GM04503 (cell line): Measurements from ENCODE around the gene CBR1.
"Not testable (repeated sequence)": the region's sequence is repeated elsewhere in the genome, so short reads cannot be mapped to it uniquely, and the experiment has no call there.

Experiments
- DNase-seq: peaks from one replicate; pipeline ENCODE4 v3.0.0-alpha.2; 2012; ENCODE audit warnings: low read depth

Gene CBR1

GRCh38 chr21:36048357-36048756, 21.5 kb upstream of the CBR1 start:
- DNase-seq, result no peak

GRCh38 chr21:36052860-36053714, 16.7 kb upstream of the CBR1 start:
- DNase-seq, result no peak

- no peak for DNase-seq
Measured at GRCh38 chr21:36053715-36054062, 16.1 kb upstream of the CBR1 start.

- DNase-seq, result no peak
Measured at GRCh38 chr21:36055551-36055950, 14.3 kb upstream of the CBR1 start.

- DNase-seq, result no peak
Measured at GRCh38 chr21:36059823-36060158, 10.0 kb upstream of the CBR1 start.

- DNase-seq, result peak; percentile 74
Measured at GRCh38 chr21:36060159-36060921, 9.5 kb upstream of the CBR1 start, which contains the start of gene SETD4. Gene SETD4, minus strand, starts transcription at chr21:36060526. Its CDS starts 1,638 bp downstream, at chr21:36058888.

- no peak for DNase-seq
Measured at GRCh38 chr21:36061445-36061844, 8.4 kb upstream of the CBR1 start.

- DNase-seq, result no peak
Measured at GRCh38 chr21:36063375-36064084, 6.3 kb upstream of the CBR1 start.

GRCh38 chr21:36064085-36064460, 5.8 kb upstream of the CBR1 start:
- DNase-seq, result no peak

GRCh38 chr21:36065497-36066036, 4.3 kb upstream of the CBR1 start:
- DNase-seq, result peak; percentile 27

GRCh38 chr21:36068748-36069398, 951 bp upstream of the CBR1 start:
- no peak for DNase-seq

GRCh38 chr21:36070999-36071398, 1.2 kb downstream of the CBR1 start:
- no peak for DNase-seq

- DNase-seq, result no peak
Measured at GRCh38 chr21:36072453-36073162, 2.8 kb downstream of the CBR1 start.

- no peak for DNase-seq
Measured at GRCh38 chr21:36073181-36073580, 3.4 kb downstream of the CBR1 start.

- DNase-seq, result not testable (repeated sequence)
Measured at GRCh38 chr21:36073911-36074310, 4.1 kb downstream of the CBR1 start.

GRCh38 chr21:36075171-36075570, 5.3 kb downstream of the CBR1 start:
- no peak for DNase-seq

- DNase-seq, result no peak
Measured at GRCh38 chr21:36075953-36076352, 6.1 kb downstream of the CBR1 start.

GRCh38 chr21:36076878-36077655, 7.2 kb downstream of the CBR1 start:
- no peak for DNase-seq

- no peak for DNase-seq
Measured at GRCh38 chr21:36077758-36078157, 7.9 kb downstream of the CBR1 start.

GRCh38 chr21:36079010-36079649, 9.3 kb downstream of the CBR1 start:
- no peak for DNase-seq
